WI38 (cell line): ENCODE data around the gene PALM3.
"Not testable (repeated sequence)": the region's sequence is repeated elsewhere in the genome, so short reads cannot be mapped to it uniquely, and the experiment has no call there.

Experiments
- H3K4me3 ChIP-seq: 2 replicates; pipeline ENCODE4 v1.5.1; 2011; ENCODE audit warnings: low read depth, mild to moderate bottlenecking, control low read depth, low read length
- TF ChIP-seq, protein P1 (sequence below): IDR thresholded peaks from 2 replicates; pipeline ENCODE4 v1.5.1; 2012; ENCODE audit warnings: low read depth, mild to moderate bottlenecking, control low read depth, low read length

The PALM3 gene

DNA sequence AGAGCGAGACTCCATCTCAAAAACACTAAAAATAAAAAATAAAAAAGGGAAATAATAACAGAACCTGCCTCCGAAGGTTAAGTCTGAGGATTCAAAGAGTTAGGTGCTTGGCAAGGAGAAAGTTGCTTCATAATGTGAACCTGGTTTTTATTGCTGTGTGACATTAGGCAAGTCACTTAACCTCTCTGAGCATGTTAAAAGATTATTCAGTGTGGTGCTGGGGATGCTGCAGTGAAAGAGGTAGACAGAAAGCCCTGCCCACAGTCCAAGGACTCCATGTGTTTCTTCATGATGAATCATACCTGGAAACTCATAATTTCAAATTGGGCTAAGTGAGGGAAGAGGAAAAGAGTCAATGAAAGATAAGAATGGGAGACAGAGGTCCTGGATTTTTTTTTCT, 27.9 kb downstream of the PALM3 start:
- TF ChIP-seq, protein P1, sequence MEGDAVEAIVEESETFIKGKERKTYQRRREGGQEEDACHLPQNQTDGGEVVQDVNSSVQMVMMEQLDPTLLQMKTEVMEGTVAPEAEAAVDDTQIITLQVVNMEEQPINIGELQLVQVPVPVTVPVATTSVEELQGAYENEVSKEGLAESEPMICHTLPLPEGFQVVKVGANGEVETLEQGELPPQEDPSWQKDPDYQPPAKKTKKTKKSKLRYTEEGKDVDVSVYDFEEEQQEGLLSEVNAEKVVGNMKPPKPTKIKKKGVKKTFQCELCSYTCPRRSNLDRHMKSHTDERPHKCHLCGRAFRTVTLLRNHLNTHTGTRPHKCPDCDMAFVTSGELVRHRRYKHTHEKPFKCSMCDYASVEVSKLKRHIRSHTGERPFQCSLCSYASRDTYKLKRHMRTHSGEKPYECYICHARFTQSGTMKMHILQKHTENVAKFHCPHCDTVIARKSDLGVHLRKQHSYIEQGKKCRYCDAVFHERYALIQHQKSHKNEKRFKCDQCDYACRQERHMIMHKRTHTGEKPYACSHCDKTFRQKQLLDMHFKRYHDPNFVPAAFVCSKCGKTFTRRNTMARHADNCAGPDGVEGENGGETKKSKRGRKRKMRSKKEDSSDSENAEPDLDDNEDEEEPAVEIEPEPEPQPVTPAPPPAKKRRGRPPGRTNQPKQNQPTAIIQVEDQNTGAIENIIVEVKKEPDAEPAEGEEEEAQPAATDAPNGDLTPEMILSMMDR = no peak
- no peak overlapping the region for H3K4me3 ChIP-seq

DNA sequence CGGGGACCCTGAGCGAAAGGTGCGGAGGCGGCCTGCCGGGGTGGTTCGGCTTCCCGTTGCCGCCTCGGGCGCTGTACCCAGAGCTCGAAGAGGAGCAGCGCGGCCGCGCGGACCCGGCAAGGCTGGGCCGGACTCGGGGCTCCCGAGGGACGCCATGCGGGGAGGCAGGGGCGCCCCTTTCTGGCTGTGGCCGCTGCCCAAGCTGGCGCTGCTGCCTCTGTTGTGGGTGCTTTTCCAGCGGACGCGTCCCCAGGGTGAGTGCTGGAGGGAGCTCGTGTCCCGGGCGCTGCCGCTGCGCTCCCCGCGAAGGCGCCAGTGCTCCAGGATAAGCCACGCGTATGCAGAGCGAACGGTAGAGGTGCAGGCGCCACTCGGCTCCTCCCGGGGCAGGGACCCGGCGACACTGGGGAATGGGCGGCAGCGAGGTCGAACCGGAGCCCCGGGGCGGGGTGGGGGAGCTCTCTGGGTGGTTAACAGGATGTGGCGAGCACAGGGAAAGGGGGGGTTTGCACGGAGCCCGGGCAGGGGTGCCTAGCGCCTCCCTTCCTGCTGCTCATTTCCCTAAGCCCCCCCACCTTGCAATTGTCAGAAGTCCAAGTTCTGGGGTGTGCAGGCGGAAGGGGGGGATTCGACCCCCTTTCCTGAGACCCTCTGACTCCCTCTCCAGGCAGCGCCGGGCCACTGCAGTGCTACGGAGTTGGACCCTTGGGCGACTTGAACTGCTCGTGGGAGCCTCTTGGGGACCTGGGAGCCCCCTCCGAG, 30.0 kb downstream of the PALM3 start, which contains the start of gene IL27RA:
IL27RA (plus strand) TSS at position 44 of the 762 bp plus-strand sequence; CDS start at position 155, 111 bp downstream.
- peak within 1 kb of the TSS; percentile 66 for H3K4me3 ChIP-seq
- TF ChIP-seq, protein P1 = peak; percentile 78

DNA sequence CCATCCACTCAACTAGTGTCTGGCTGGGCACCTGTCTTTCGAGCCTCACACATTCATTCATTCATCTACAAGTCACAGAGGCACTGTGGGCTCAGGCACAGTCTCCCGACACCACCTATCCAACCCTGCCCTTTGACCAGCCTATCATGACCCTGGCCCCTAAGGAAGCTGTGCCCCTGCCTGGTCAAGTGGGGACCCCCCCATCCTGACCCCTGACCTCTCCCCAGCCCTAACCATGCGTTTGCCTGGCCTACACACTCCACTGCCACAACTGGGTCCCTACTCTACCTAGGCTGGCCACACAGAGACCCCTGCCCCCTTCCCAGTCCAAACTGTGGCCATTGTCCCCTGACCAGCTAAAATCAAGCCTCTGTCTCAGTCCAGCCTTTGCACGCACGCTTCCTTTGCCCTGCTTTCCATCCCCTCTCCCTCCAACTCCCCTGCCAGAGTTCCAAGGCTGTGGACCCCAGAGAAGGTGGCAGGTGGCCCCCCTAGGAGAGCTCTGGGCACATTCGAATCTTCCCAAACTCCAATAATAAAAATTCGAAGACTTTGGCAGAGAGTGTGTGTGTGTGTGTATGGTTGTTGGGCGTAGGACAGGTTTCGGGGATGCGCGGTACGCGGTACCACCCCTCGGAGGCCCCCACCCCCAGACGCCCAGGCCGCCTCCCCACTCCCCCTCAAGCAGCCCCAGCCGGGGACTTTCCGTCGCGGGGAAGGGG, 30.7 kb downstream of the PALM3 start:
- TF ChIP-seq, protein P1 = no peak
- H3K4me3 ChIP-seq = peak overlapping the region; percentile 66

DNA sequence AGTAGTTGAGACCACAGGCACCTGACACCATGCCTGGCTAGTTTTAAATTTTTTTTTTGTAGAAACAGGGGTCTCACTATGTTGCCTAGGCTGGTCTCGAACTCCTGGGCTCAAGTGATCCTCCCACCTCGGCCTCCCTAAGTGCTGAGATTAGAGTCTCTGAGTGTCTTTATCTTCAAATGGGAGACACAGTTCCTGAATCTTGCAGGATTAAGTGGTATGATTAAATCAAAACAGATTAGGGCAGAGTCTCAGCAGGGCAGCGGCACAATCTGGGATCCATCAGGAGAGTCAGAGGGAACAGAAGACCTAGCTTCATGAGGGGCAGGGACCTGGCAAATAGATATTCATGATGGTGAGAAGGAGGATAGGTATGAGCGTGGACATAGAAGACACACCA, 33.0 kb downstream of the PALM3 start:
- H3K4me3 ChIP-seq = no peak overlapping the region
- TF ChIP-seq, protein P1 = no peak

DNA sequence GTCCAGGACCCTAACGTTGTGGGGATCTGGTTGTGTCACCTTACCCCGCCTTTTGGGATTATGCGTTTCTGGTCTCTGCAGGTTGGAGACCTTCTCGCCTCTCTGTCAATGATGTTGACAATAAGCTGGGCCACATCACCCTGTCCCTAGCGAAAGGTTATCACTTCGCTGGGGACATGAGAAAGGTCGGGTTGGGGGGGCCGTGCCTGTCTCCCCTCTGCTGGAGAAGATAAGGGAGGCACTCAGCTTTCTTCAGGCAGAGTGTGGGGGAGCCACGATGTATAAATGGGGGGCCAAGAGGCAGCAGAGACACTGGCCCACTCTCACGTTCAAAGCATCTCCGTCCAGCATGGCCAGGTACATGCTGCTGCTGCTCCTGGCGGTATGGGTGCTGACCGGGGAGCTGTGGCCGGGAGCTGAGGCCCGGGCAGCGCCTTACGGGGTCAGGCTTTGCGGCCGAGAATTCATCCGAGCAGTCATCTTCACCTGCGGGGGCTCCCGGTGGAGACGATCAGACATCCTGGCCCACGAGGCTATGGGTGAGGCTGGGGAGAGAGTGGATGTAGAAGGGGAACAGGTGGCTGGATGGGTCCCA, 33.9 kb downstream of the PALM3 start, which contains the start of gene RLN3:
RLN3 (plus strand) TSS at position 293 of the 595 bp plus-strand sequence; CDS start at position 350, 57 bp downstream.
- H3K4me3 ChIP-seq = no peak within 1 kb of the TSS
- TF ChIP-seq, protein P1 = no peak

DNA sequence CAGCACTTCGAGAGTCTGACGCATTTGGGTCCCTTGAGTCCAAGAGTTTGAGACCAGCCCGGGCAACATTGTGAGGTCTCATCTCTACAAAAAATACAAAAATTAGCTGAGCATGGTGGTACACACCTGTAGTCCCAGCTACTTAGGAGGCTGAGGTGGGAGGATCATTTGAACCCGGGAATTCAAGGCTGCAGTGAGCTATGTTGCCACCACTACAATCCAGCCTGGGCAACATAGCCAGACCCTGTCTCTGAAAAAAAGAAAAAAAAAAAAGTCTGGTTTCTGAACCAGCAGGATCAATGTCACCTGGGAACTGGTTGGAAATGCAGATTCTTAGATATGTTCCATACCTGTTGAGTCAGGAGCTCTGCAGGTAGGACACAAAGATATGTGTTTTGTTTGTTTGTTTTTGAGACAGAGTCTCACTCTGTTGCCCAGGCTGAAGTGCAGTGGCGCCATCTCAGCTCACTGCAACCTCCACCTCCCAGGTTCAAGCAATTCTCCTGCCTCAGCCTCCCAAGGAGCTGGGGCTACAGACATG, 35.2 kb downstream of the PALM3 start:
- H3K4me3 ChIP-seq = not testable (repeated sequence)

DNA sequence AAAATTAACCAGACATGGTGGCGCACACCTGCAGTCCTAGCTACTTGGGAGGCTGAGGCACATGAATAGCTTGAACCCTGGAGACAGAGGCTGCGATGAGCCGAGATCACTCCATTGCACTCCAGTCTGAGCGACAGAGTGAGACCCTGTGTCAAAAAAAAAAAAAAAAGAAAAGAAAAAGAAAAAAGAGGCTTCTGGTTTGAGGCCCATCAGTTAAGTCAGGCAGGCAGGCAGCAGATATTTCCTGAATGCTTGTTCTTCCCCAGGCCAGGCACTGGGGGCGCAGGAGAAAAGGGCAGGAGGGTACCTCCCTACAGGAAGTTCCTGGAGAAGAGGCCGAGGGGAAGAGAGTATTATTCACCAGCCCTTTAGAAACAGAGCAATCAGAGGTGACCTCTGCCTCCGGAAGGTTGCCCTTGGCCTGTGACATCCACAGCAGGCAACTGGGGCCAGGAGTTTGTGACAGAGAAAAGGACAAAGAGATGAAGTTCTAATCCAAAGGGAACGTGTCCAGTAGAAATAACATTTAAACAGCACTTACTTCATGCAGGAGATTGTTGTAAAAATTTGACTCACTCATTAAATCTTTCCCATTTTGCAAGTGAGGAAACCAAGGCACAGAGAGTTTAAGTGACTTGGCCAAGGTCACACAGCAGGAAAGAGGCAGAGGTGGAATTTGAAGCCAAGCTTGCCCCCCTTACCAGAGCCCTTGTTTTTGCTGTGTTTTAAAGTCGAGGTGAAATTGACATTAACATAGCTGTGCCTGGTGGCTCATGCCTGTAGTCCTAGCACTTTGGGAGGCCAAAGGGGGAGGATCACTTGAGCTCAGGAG, 38.3 kb downstream of the PALM3 start:
- TF ChIP-seq, protein P1 = peak; percentile 60
- no peak overlapping the region for H3K4me3 ChIP-seq
